ENCODE data around the gene ASIC5.

Gene ASIC5

GRCh38 chr4:155866177-155866576, at the start of gene ASIC5:
TSS of gene ASIC5 (minus strand) at chr4:155866277. CDS start at chr4:155866226, 51 bp downstream.
- H4K20me1 ChIP-seq: no peaks in the 10 kb centered on the region
- no peak within 1 kb of the TSS for H3K27ac ChIP-seq
- H3K4me3 ChIP-seq: no peak within 1 kb of the TSS
- no peaks in the 10 kb centered on the region for H3K36me3 ChIP-seq
- no peak within 1 kb of the TSS for H3K9ac ChIP-seq
- H3K4me1 ChIP-seq: no peaks in the 10 kb centered on the region
- no peak within 1 kb of the TSS for H3K4me2 ChIP-seq
- no peaks in the 10 kb centered on the region for H3K27me3 ChIP-seq
- peaks cover 10 to 19% (median 15%) of the 10 kb centered on the region in 11 experiments for H3K9me3 ChIP-seq (replicated peaks in 1 of 11)
- TF ChIP-seq Cebpa-rat (IDR thresholded peaks at IDR 0.05): no peak

GRCh38 chr4:155914782-155915181, 48.7 kb upstream of the ASIC5 start:
- Histone ChIP-seq H3K36me3 (no peaks in the 10 kb centered on the region), H3K27me3 (no peaks in the 10 kb centered on the region), H4K20me1 (no peaks in the 10 kb centered on the region), H3K9me3 (replicated peaks in 1 of 11) (no peaks in the 10 kb centered on the region), H3K4me1 (peaks cover 0 to 10% (median 0%) of the 10 kb centered on the region in 10 experiments; a peak in 3 of 20 replicates), H3K9ac (no peak overlapping the region), H3K27ac (no peak overlapping the region), H3K4me2 (peak overlapping the region in 2 of 11 experiments; percentile 8 to 28; a peak in 4 of 22 replicates), H3K4me3 (no peak overlapping the region)
- TF ChIP-seq Cebpa-rat (IDR thresholded peaks at IDR 0.05): no peak

GRCh38 chr4:155911905-155912304, 45.8 kb upstream of the ASIC5 start:
- no peak overlapping the region for H3K9ac ChIP-seq
- H3K36me3 ChIP-seq: no peaks in the 10 kb centered on the region
- H3K9me3 ChIP-seq (replicated peaks in 1 of 11): no peaks in the 10 kb centered on the region
- no peak for TF ChIP-seq Cebpa-rat (IDR thresholded peaks at IDR 0.05)
- no peak overlapping the region for H3K4me2 ChIP-seq
- H3K4me3 ChIP-seq: no peak overlapping the region
- H3K27ac ChIP-seq: no peak overlapping the region
- H3K27me3 ChIP-seq: no peaks in the 10 kb centered on the region
- peaks cover under 1 to 25% (median 5%) of the 10 kb centered on the region in 10 experiments; a peak in 15 of 20 replicates for H3K4me1 ChIP-seq
- no peaks in the 10 kb centered on the region for H4K20me1 ChIP-seq

GRCh38 chr4:155909615-155910226, 43.6 kb upstream of the ASIC5 start:
- no peaks in the 10 kb centered on the region for H4K20me1 ChIP-seq
- no peaks in the 10 kb centered on the region for H3K36me3 ChIP-seq
- H3K27me3 ChIP-seq: no peaks in the 10 kb centered on the region
- TF ChIP-seq Cebpa-rat (IDR thresholded peaks at IDR 0.05): no peak
- peaks cover 4 to 21% (median 8%) of the 10 kb centered on the region in 10 experiments; a peak in 15 of 20 replicates for H3K4me1 ChIP-seq
- no peak overlapping the region for H3K4me2 ChIP-seq
- H3K9me3 ChIP-seq (replicated peaks in 1 of 11): no peaks in the 10 kb centered on the region
- H3K9ac ChIP-seq: no peak overlapping the region
- H3K4me3 ChIP-seq: no peak overlapping the region
- no peak overlapping the region for H3K27ac ChIP-seq

- TF ChIP-seq Cebpa-rat (IDR thresholded peaks at IDR 0.05): no peak
- Histone ChIP-seq H3K4me3 (no peak overlapping the region), H3K9me3 (replicated peaks in 1 of 11) (no peaks in the 10 kb centered on the region), H3K27me3 (no peaks in the 10 kb centered on the region), H3K27ac (no peak overlapping the region), H4K20me1 (no peaks in the 10 kb centered on the region), H3K9ac (no peak overlapping the region), H3K4me2 (peak overlapping the region in 3 of 11 experiments; percentile 6 to 55 (median 41); a peak in 4 of 22 replicates), H3K4me1 (peaks cover 4 to 18% (median 8%) of the 10 kb centered on the region in 10 experiments; a peak in 15 of 20 replicates), H3K36me3 (no peaks in the 10 kb centered on the region)
Observed at GRCh38 chr4:155908187-155909139, 42.4 kb upstream of the ASIC5 start.

- Histone ChIP-seq H3K27ac (no peak overlapping the region; a peak in 1 of 22 replicates), H3K9me3 (replicated peaks in 1 of 11) (no peaks in the 10 kb centered on the region), H3K4me3 (no peak overlapping the region), H3K4me1 (peaks cover 4 to 18% (median 8%) of the 10 kb centered on the region in 10 experiments; a peak in 15 of 20 replicates), H3K9ac (no peak overlapping the region), H3K4me2 (peak overlapping the region in 3 of 11 experiments; percentile 38 to 55 (median 42); a peak in 4 of 22 replicates), H3K36me3 (no peaks in the 10 kb centered on the region), H4K20me1 (no peaks in the 10 kb centered on the region), H3K27me3 (no peaks in the 10 kb centered on the region)
- no peak for TF ChIP-seq Cebpa-rat (IDR thresholded peaks at IDR 0.05)
Observed at GRCh38 chr4:155907556-155907955, 41.5 kb upstream of the ASIC5 start.

- Histone ChIP-seq H3K27me3 (no peaks in the 10 kb centered on the region), H3K4me2 (peak overlapping the region in 8 of 11 experiments; percentile 2 to 42 (median 28); a peak in 10 of 22 replicates), H3K36me3 (no peaks in the 10 kb centered on the region), H3K9me3 (replicated peaks in 1 of 11) (no peaks in the 10 kb centered on the region), H3K4me1 (peaks cover 4 to 18% (median 8%) of the 10 kb centered on the region in 10 experiments; a peak in 15 of 20 replicates), H3K4me3 (no peak overlapping the region), H3K27ac (0 out of 22 replicates have a peak overlapping the region, but pooled peaks of 1 of the 11 experiments have one; percentile 3), H3K9ac (no peak overlapping the region), H4K20me1 (no peaks in the 10 kb centered on the region)
- TF ChIP-seq Cebpa-rat (IDR thresholded peaks at IDR 0.05): no peak
Observed at GRCh38 chr4:155906554-155907247, 40.6 kb upstream of the ASIC5 start.

GRCh38 chr4:155904331-155904730, 38.3 kb upstream of the ASIC5 start:
- Histone ChIP-seq H3K4me3 (peak overlapping the region in 2 of 10 experiments; percentile 2 to 8; a peak in 1 of 20 replicates), H3K4me2 (no peak overlapping the region), H3K4me1 (peaks cover 4 to 39% (median 9%) of the 10 kb centered on the region in 10 experiments; a peak in 16 of 20 replicates), H3K27ac (no peak overlapping the region), H3K36me3 (no peaks in the 10 kb centered on the region), H3K27me3 (no peaks in the 10 kb centered on the region), H4K20me1 (no peaks in the 10 kb centered on the region), H3K9me3 (replicated peaks in 1 of 11) (no peaks in the 10 kb centered on the region), H3K9ac (no peak overlapping the region)
- no peak for TF ChIP-seq Cebpa-rat (IDR thresholded peaks at IDR 0.05)
